Muscle layer of colon (tissue), 2 donors: ENCODE results near the gene ITGA11.

Experiments
- H3K27ac ChIP-seq: one replicate; pipeline ENCODE4 v1.7.0; 2013; ENCODE audit warnings: low read depth, mild to moderate bottlenecking, low read length, moderate library complexity
- H3K27me3 ChIP-seq, 2 donors: one replicate each; pipeline ENCODE4 v1.7.0; 2013; ENCODE audit warnings: low read length in 2 of 2, mild to moderate bottlenecking in 2 of 2; ENCODE audit not compliant: insufficient read depth in 2 of 2, control insufficient read depth in 1 of 2
- H3K36me3 ChIP-seq: one replicate; pipeline ENCODE4 v1.7.0; 2013; ENCODE audit warnings: mild to moderate bottlenecking, low read length; ENCODE audit not compliant: insufficient read depth
- H3K4me1 ChIP-seq: one replicate; pipeline ENCODE4 v1.7.0; 2013; ENCODE audit warnings: mild to moderate bottlenecking, low read length; ENCODE audit not compliant: insufficient read depth
- H3K4me3 ChIP-seq, 2 donors: one replicate each; pipeline ENCODE4 v1.7.0; 2013; ENCODE audit warnings: low read length in 2 of 2, low read depth in 1 of 2, mild to moderate bottlenecking in 1 of 2, moderate library complexity in 1 of 2
- H3K9ac ChIP-seq: one replicate; pipeline ENCODE4 v1.7.0; 2013; ENCODE audit warnings: low read length
- H3K9me3 ChIP-seq: one replicate; pipeline ENCODE4 v1.7.0; 2013; ENCODE audit warnings: mild to moderate bottlenecking, low read length
- donor health status: abdominal sarcoma.
- donor health status: Adenocarcinoma of cecum.

ITGA11 gene

DNA sequence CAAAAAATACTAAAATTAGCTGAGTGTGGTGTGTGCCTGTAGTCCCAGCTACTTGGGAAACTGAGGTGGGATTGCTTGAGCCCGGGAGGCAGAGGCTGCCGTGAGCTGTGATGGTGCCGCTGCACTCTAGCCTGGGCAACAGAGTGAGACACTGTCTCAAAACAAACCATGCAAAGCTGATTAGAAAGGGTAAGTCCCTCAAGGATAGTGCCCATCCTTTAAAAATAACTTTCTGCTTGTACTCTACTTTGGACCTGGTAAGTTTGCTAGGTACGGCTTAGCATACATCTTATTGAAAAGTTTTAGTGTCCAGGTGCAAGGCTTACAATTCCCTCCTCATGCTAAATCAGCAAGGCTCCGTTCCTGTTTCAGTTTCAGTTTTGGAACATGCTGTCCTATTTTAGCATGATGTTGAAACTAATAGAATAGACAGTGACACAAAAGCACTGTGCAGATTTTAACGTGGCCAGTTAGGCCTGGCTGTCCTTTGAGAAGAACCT, 133.0 kb downstream of the ITGA11 start:
- Histone ChIP-seq H3K27ac (no peak overlapping the region), H3K9ac (no peak overlapping the region), H3K4me1 (peaks cover 29% of the 10 kb centered on the region)

GRCh38 chr15:68298336-68298735, 133.6 kb downstream of the ITGA11 start:
- Histone ChIP-seq H3K36me3 (no peaks in the 10 kb centered on the region), H3K27ac (no peak overlapping the region), H3K27me3 (no peaks in the 10 kb centered on the region), H3K9ac (no peak overlapping the region), H3K4me1 (peaks cover 29% of the 10 kb centered on the region), H3K9me3 (no peaks in the 10 kb centered on the region), H3K4me3 (peak overlapping the region in 1 of 2 donors; percentile 49)

More for the DNA sequence above, 133.0 kb downstream of the ITGA11 start:
- Histone ChIP-seq H3K4me3 (peak overlapping the region in 1 of 2 donors; percentile 49), H3K36me3 (no peaks in the 10 kb centered on the region), H3K27me3 (no peaks in the 10 kb centered on the region), H3K9me3 (no peaks in the 10 kb centered on the region)

DNA sequence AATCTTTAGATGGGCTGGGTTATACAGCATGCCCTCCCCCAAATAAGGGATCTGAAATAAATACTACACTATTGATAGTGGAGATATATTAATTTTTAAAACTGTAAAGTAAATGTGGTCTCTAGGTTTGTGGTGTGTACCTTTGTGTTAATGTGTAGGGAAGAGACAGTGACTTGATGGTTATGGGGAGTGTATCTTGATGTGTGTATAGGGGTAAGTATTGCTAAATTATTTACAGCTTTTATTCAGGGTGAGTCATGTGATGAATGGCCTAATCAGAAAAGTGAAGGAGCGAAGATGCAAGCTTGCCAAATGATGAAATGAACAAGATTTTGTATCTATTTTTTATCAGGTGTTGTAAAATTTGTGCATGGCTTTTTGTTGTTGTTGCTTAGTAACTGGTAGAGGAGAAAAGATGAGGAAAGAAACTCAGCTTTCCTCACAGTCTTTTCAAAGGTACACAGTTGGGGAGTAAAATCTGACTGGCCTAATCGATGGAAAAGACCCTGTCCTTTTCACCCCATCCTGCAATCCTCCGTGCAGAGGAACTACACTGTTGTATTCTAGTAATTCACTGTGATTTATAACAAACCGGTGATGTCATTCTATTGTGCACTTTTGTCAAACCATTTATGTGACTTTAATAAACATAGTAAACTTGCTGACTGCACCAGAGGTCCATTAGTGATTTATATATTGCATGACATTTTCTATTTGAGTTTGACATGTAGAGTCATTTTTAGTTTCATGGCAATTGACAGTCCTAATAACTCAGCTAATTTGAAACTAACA, 136.8 kb downstream of the ITGA11 start:
- peaks cover 24% of the 10 kb centered on the region for H3K4me1 ChIP-seq
- H3K9ac ChIP-seq: no peak overlapping the region
- no peaks in the 10 kb centered on the region for H3K27me3 ChIP-seq
- H3K9me3 ChIP-seq: no peaks in the 10 kb centered on the region
- H3K4me3 ChIP-seq: no peak overlapping the region
- no peak overlapping the region for H3K27ac ChIP-seq
- peaks cover 14% of the 10 kb centered on the region for H3K36me3 ChIP-seq

GRCh38 chr15:68292967-68293366, 139.0 kb downstream of the ITGA11 start:
- no peak overlapping the region for H3K9ac ChIP-seq
- peaks cover 22% of the 10 kb centered on the region for H3K36me3 ChIP-seq
- H3K27ac ChIP-seq: no peak overlapping the region
- H3K4me1 ChIP-seq: peaks cover 20% of the 10 kb centered on the region
- H3K4me3 ChIP-seq: no peak overlapping the region
- H3K27me3 ChIP-seq: no peaks in the 10 kb centered on the region
- H3K9me3 ChIP-seq: no peaks in the 10 kb centered on the region

DNA sequence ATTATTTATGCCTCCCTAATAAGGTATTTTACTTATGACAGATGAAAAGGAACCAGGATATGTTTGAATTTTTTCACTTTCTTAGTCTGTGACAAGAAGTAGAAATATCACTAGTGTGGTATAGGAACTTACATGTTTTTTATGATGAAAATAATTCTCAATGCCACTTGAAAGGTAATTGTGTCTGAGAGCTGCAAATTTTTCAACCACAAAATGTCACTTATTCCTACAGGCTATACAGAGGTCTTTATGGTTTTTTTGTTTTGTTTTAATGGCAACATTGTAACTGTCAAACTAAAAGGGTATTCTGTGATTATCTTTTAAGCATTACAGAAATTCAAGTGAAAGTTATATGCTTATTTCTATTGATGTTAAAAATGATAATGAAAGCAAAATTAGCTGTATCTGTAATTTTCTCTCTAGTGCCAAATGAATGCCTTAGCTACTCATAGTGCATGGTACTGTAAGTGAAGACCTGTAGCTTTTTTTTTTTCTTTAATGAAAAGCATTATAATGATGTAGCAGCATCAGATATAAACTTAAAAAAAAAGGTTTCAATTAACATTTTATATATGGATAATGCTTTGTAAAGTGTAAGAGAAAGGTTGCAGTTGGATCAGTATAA, 139.7 kb downstream of the ITGA11 start:
- Histone ChIP-seq H3K27ac (no peak overlapping the region), H3K9ac (no peak overlapping the region), H3K9me3 (no peaks in the 10 kb centered on the region), H3K4me3 (no peak overlapping the region), H3K27me3 (no peaks in the 10 kb centered on the region), H3K36me3 (peaks cover 22% of the 10 kb centered on the region), H3K4me1 (peaks cover 21% of the 10 kb centered on the region)

DNA sequence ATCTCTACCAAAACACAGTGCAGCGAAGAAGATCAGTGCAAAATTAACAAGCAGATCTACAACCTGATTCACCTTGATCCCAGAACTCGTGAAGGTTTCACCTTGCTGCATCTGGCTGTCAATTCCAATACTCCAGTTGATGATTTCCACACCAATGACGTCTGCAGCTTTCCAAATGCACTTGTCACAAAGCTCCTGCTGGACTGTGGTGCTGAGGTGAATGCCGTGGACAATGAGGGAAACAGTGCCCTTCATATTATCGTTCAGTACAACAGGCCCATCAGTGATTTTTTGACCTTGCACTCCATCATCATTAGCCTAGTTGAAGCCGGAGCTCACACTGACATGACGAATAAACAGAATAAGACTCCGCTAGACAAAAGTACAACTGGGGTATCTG, 141.2 kb downstream of the ITGA11 start:
- H3K27ac ChIP-seq: no peak overlapping the region
- H3K36me3 ChIP-seq: peaks cover 22% of the 10 kb centered on the region
- H3K9me3 ChIP-seq: no peaks in the 10 kb centered on the region
- H3K27me3 ChIP-seq: no peaks in the 10 kb centered on the region
- H3K4me1 ChIP-seq: peaks cover 24% of the 10 kb centered on the region
- no peak overlapping the region for H3K4me3 ChIP-seq
- no peak overlapping the region for H3K9ac ChIP-seq

- H3K4me1 ChIP-seq: peaks cover 22% of the 10 kb centered on the region
- no peaks in the 10 kb centered on the region for H3K9me3 ChIP-seq
- H3K4me3 ChIP-seq: no peak overlapping the region
- no peak overlapping the region for H3K27ac ChIP-seq
- H3K36me3 ChIP-seq: peaks cover 24% of the 10 kb centered on the region
- no peaks in the 10 kb centered on the region for H3K27me3 ChIP-seq
- no peak overlapping the region for H3K9ac ChIP-seq
Measured at GRCh38 chr15:68289621-68290352, 142.2 kb downstream of the ITGA11 start.

GRCh38 chr15:68289057-68289456, 142.9 kb downstream of the ITGA11 start:
- no peak overlapping the region for H3K4me3 ChIP-seq
- H3K27ac ChIP-seq: no peak overlapping the region
- no peaks in the 10 kb centered on the region for H3K27me3 ChIP-seq
- H3K9me3 ChIP-seq: no peaks in the 10 kb centered on the region
- peaks cover 16% of the 10 kb centered on the region for H3K4me1 ChIP-seq
- H3K36me3 ChIP-seq: peaks cover 29% of the 10 kb centered on the region
- no peak overlapping the region for H3K9ac ChIP-seq

DNA sequence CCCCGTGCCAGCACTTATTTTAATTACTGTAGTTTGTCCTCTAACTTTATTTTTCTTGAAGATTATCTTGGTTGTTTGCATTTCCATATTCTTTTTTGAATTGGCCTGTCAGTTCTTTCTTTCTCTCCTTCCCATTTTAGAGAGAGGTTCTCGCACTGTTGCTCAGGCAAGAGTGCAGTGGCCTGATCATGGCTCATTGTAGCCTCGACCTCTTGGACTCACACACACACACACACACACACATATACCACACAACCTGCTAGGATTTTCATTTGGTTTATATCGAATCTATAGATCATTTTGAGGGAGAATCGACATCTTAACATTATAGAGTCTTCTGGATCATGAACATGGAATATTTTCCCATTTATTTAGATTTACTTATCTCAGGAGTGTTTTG, 145.7 kb downstream of the ITGA11 start:
- Histone ChIP-seq H3K27me3 (no peaks in the 10 kb centered on the region), H3K9ac (no peak overlapping the region), H3K27ac (no peak overlapping the region), H3K36me3 (peaks cover 25% of the 10 kb centered on the region), H3K4me1 (peaks cover 27% of the 10 kb centered on the region), H3K4me3 (no peak overlapping the region), H3K9me3 (no peaks in the 10 kb centered on the region)

- H3K27ac ChIP-seq: no peak overlapping the region
- H3K9ac ChIP-seq: no peak overlapping the region
- H3K4me1 ChIP-seq: peaks cover 35% of the 10 kb centered on the region
- H3K9me3 ChIP-seq: no peaks in the 10 kb centered on the region
- peaks cover 17% of the 10 kb centered on the region for H3K36me3 ChIP-seq
- H3K4me3 ChIP-seq: no peak overlapping the region
- no peaks in the 10 kb centered on the region for H3K27me3 ChIP-seq
Measured at GRCh38 chr15:68285259-68285980, 146.5 kb downstream of the ITGA11 start.
